Testis (tissue), 3 donors: ENCODE data around the gene ACTMAP. TPM values are rescaled to one million over a fixed set of nuclear protein-coding genes. Genes with fewer than 3 reads are reported as not detected.

Experiments
- DNase-seq: peaks from one replicate; pipeline ENCODE4 v3.0.0-alpha.2; 2019
- H3K27ac ChIP-seq, 2 donors: fragments of 200-600 bp; sonication (generic); one replicate each; pipeline ENCODE4 v1.5.1; 2019
- H3K27me3 ChIP-seq: fragments of 200-600 bp; sonication (generic); one replicate; pipeline ENCODE4 v1.5.1; 2019
- H3K36me3 ChIP-seq: fragments of 200-600 bp; sonication (generic); one replicate; pipeline ENCODE4 v1.5.1; 2017; ENCODE audit warnings: low read depth; ENCODE audit errors: missing control alignments
- H3K4me1 ChIP-seq: fragments of 200-600 bp; sonication (generic); one replicate; pipeline ENCODE4 v1.5.1; 2019
- H3K4me3 ChIP-seq, 2 donors: fragments of 200-600 bp; sonication (generic); one replicate each; pipeline ENCODE4 v1.5.1; 2017 to 2019
- H3K9me3 ChIP-seq: fragments of 200-600 bp; sonication (generic); one replicate; pipeline ENCODE4 v1.5.1; 2017
- CTCF ChIP-seq, 3 experiments: fragments of 450-650 bp in 2 of 3; fragments of 200-600 bp in 1 of 3; sonication (generic) in 1 of 3; IDR thresholded peaks; one replicate each; pipeline ENCODE4 v1.5.1; 2016 to 2019; ENCODE audit warnings: antibody characterized with exemption in 3 of 3, mild to moderate bottlenecking in 2 of 3, moderate library complexity in 1 of 3
- POLR2A ChIP-seq: fragments of 450-650 bp; IDR thresholded peaks from one replicate; pipeline ENCODE4 v1.6.1; 2017; ENCODE audit warnings: antibody characterized with exemption, mild to moderate bottlenecking, moderate library complexity
- WGBS, 2 donors: methylation state at CpG; one replicate each; pipeline ENCODE4 v1.1.5; 2018; 5-methylcytosine and 5-hydroxymethylcytosine counted together
- intact Hi-C: fragments of 100-400 bp; cut with DNase I; formaldehyde crosslinking; loops from one replicate; pipeline ENCODE4 v1.15.1; 2023; ENCODE audit warnings: low total_unique reads
- polyA plus RNA-seq: library from polyadenylated mRNA; stranded (reverse); fragments of 350-450 nt; fragmentation: Illumina TruSeq; extraction: RNeasy Lipid Tissue Mini Kit (QIAGEN cat#74804); gene quantifications from one replicate; pipeline ENCODE4 v1.2.3, GENCODE V29; 2014; ENCODE audit warnings: low read depth, low replicate concordance; ENCODE audit not compliant: insufficient read depth
- total RNA-seq, 2 donors: library from RNA; depleted of rRNA; stranded (reverse); fragments of >200 nt; gene quantifications; one replicate each; pipeline ENCODE4 v1.2.3, GENCODE V29; 2016

ACTMAP gene
- total and polyA plus RNA-seq, 3 donors from 2014 or later = 14.8 to 21.5 (median 17.7) TPM

GRCh38 chr19:40717880-40718773 lies 32.1 kb downstream of the ACTMAP start:
- intact Hi-C loops = loop anchor here (5.0 kb wide), 1 partner anchor 56 kb away; no protein-coding TSS in a partner anchor
- Histone ChIP-seq H3K27me3 (no peaks in the 10 kb centered on the region), H3K4me3 (peak overlapping the region; percentile 73 to 87), H3K27ac (peak overlapping the region; percentile 90 to 98), H3K36me3 (no peaks in the 10 kb centered on the region), H3K9me3 (no peaks in the 10 kb centered on the region), H3K4me1 (peaks cover 55% of the 10 kb centered on the region)
- WGBS, 2 donors = 4 to 14% methylated on average over 11 to 20 of the region's 20 CpGs
- no peak for TF ChIP-seq CTCF (IDR thresholded peaks at IDR 0.05)
- no peak for TF ChIP-seq POLR2A
- DNase-seq = no peak

- Histone ChIP-seq H3K9me3 (no peaks in the 10 kb centered on the region), H3K4me1 (peaks cover 52% of the 10 kb centered on the region), H3K27ac (peak overlapping the region; percentile 90 to 98), H3K36me3 (no peaks in the 10 kb centered on the region), H3K4me3 (peak overlapping the region; percentile 73 to 87), H3K27me3 (no peaks in the 10 kb centered on the region)
- peak; percentile 41 for DNase-seq
- intact Hi-C loops = loop anchor here (5.0 kb wide), 1 partner anchor 55 kb away; no protein-coding TSS in a partner anchor
- TF ChIP-seq CTCF (IDR thresholded peaks at IDR 0.05) (no peak), POLR2A (no peak)
- 0% methylated on average over 9 to 20 of the region's 20 CpGs for WGBS, 2 donors
Measured at GRCh38 chr19:40717325-40717879, 32.9 kb downstream of the ACTMAP start.

GRCh38 chr19:40716482-40717324 lies 33.6 kb downstream of the ACTMAP start, which contains the start of the genes COQ8B and ITPKC:
TSS of gene COQ8B (minus strand) at chr19:40716886. CDS start at chr19:40714632, 2,254 bp downstream.
TSS of gene ITPKC (plus strand) at chr19:40717112. CDS start at chr19:40717136, 24 bp downstream.
- Histone ChIP-seq H3K27me3 (no peaks in the 10 kb centered on the region), H3K27ac (peak within 1 kb of the TSS; percentile 90 to 98), H3K4me3 (peak within 1 kb of the TSS; percentile 73 to 87), H3K36me3 (no peaks in the 10 kb centered on the region), H3K9me3 (no peaks in the 10 kb centered on the region), H3K4me1 (peaks cover 47% of the 10 kb centered on the region)
- WGBS, 2 donors = 0 to 1% methylated on average over 26 to 59 of the region's 76 CpGs
- TF ChIP-seq POLR2A = peak; percentile 94
- TF ChIP-seq CTCF (IDR thresholded peaks at IDR 0.05) = peak in 2 of 3 experiments; percentile 23 to 33
- intact Hi-C loops = loop anchor here (5.0 kb wide), 1 partner anchor 54 kb away; no protein-coding TSS in a partner anchor
- peak; percentile 100 for DNase-seq

GRCh38 chr19:40716031-40716481 lies 34.2 kb downstream of the ACTMAP start:
- TF ChIP-seq POLR2A = no peak
- no peak for TF ChIP-seq CTCF (IDR thresholded peaks at IDR 0.05)
- H3K4me3 ChIP-seq = peak overlapping the region; percentile 73 to 87
- H3K9me3 ChIP-seq = no peaks in the 10 kb centered on the region
- no peak for DNase-seq
- H3K27ac ChIP-seq = peak overlapping the region; percentile 90 to 98
- intact Hi-C loops = loop anchor here (5.0 kb wide), 1 partner anchor 54 kb away; no protein-coding TSS in a partner anchor
- WGBS, 2 donors = 1 to 2% methylated on average over 8 of the region's 8 CpGs
- H3K36me3 ChIP-seq = no peaks in the 10 kb centered on the region
- no peaks in the 10 kb centered on the region for H3K27me3 ChIP-seq
- peaks cover 40% of the 10 kb centered on the region for H3K4me1 ChIP-seq
